KBM-7 (cell line): Measurements from ENCODE around the gene ZNF423.
"Not testable (repeated sequence)": the region's sequence is repeated elsewhere in the genome, so short reads cannot be mapped to it uniquely, and the experiment has no call there.

Experiments
- DNase-seq: peaks from one replicate; pipeline ENCODE4 v3.0.0-alpha.2; 2015
- in situ Hi-C: fragments of 300-500 bp; cut with MboI; formaldehyde crosslinking; loops from 2 replicates; pipeline ENCODE4 v1.14.3; 2020; ENCODE audit warnings: low sequenced_read_pairs, low pct_unique_long_range_greater_than_20kb, mixed read lengths

ZNF423 gene

DNA sequence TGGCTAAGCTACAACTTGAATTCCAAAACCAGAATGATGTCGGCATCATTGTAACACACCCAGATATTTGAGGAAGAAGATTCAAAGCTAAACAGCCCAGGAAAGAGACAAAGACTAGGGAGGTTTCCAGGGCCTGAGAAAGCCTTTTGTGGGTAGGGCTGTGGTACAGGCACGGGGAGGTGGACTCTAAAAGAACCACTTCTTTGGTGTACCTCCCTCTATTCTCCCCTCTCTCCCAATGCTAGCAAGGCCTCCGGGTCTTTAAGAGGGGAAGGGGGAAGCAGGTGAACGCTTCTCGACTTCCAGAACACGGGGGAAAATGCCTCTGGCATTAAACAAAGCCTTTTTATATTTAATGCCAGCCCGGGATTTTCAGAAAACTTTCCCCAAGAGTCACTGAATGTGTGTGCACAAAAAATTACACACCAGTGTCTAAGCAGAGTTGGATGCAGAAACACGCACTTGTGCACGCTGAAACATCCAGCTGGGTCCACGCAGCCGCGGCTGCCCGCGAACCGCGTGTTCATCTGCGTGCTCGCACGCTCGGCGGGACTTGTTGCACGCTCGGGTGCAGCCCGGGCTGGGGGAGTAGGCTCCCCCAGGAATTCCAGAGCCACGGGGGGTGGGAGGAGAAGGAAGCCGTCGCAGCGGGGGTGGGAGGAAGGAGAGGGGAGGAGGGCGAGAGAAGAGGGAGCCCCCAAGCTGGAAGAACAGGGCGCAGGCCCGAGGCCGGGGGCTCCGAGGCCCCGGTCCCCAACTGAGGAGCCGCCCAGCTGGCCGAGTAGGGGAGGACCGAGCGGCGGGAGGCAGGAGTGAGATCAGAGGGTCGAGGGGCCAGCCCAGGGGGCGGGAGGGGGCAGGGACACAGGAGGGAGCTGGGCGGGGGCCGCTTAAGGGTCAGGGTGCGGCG is 20.1 kb upstream of the ZNF423 start:
- no peak for DNase-seq
- in situ Hi-C loops = no loop called here

GRCh38 chr16:49874613-49875237 is 18.8 kb upstream of the ZNF423 start:
- no peak for DNase-seq
- in situ Hi-C loops = no loop called here

DNA sequence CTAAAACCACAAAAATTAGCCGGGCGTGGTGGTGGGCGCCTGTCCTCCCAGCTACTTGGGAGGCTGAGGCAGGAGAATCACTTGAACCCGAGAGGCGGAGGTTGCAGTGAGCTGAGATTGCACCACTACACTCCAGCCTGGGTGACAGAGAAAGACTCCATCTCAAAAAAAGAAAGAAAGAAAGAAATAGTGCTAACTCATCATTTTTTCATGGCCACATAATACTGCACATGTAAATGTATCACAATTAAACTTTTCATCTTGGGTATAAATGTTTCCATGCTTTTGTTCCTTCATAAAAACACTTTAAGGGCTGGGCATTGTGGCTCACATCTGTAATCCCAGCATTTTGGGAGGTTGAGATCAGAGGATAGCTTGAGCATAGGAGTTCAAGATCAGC is 15.9 kb upstream of the ZNF423 start:
- DNase-seq, in situ Hi-C loops: not testable (repeated sequence)

DNA sequence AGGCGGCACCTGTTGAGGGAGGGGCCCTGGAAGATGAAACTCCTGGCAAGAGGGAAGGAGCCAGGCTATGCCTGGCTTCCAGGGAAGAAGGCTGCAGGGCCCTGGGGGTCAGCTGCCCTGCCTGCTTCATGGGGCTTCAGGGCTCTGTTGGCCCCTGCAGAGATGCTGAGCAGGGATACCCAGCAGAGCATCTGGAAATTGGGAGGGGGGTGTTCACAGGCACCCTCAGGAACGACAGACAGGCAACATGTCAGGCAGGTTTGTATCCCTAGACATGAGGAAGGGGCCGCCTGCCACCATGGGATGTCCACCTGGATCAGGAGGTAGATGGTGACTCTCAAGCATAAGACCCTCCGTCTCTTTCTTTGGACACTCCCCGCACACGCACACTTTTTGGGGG is 13.8 kb upstream of the ZNF423 start:
- no peak for DNase-seq
- in situ Hi-C loops = no loop called here

GRCh38 chr16:49867796-49868668 is 12.1 kb upstream of the ZNF423 start:
- in situ Hi-C loops = no loop called here
- no peak for DNase-seq

DNA sequence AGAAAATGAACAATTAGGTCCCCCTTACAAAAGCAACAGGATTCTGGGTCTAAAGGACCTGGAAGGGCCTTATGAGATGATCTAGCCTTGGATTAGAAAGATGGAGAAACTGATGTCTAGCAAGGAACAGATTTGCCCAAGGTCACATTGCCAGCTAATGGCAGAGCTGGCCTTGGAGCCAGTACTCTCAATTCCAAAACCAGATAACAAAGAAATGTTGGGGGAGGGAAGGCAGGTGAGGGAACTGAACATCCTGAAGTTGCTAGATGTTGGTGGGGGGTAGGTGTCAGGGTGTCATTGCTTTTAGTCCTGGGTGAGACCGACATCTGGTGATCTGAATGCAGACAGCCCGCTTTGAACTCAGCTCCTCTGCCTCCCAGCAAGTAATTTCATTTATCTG is 11.3 kb upstream of the ZNF423 start:
- no peak for DNase-seq
- in situ Hi-C loops = no loop called here

GRCh38 chr16:49866595-49867071 is 10.7 kb upstream of the ZNF423 start:
- in situ Hi-C loops = no loop called here
- no peak for DNase-seq

GRCh38 chr16:49862694-49863093 is 6.8 kb upstream of the ZNF423 start:
- DNase-seq = no peak
- in situ Hi-C loops = no loop called here

- no peak for DNase-seq
- in situ Hi-C loops = no loop called here
These were observed 5.4 kb upstream of the ZNF423 start for GRCh38 chr16:49861299-49861698.

- in situ Hi-C loops = no loop called here
- no peak for DNase-seq
These were observed 4.7 kb upstream of the ZNF423 start for GRCh38 chr16:49860593-49860992.

DNA sequence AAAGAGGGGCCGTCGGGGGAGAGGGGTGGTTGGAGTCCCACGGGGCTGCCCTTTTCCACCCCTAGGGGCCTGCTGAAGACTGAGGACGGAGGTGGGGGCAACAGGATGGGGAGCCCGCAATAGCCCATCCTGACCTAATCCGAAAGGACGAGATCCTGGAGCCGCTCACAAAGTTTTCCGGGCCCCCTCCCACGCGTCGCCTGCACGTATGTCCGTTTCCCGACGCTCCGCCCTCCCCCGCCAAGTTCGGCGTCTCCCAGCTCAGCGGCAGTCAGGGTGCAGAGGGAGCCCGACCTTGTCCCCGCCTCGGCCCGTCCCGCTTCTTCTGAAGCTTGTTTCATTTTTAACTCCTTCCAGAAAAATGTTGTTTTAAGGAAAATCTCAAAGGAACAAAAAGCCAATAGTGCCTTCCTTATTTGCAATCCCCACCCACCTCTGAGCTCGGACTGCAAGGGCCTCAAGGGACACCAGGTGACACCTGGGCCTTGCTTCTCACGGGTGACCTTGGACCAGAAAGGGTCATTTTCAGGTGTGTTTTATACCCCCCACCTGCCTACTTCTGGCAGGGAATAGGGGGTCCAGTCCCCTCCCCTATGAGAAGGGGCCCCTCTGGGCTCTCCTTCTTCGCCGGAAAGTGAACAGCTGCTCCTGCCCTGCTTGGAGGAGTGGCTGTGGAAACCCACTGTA is 3.4 kb upstream of the ZNF423 start:
- in situ Hi-C loops = no loop called here
- no peak for DNase-seq

DNA sequence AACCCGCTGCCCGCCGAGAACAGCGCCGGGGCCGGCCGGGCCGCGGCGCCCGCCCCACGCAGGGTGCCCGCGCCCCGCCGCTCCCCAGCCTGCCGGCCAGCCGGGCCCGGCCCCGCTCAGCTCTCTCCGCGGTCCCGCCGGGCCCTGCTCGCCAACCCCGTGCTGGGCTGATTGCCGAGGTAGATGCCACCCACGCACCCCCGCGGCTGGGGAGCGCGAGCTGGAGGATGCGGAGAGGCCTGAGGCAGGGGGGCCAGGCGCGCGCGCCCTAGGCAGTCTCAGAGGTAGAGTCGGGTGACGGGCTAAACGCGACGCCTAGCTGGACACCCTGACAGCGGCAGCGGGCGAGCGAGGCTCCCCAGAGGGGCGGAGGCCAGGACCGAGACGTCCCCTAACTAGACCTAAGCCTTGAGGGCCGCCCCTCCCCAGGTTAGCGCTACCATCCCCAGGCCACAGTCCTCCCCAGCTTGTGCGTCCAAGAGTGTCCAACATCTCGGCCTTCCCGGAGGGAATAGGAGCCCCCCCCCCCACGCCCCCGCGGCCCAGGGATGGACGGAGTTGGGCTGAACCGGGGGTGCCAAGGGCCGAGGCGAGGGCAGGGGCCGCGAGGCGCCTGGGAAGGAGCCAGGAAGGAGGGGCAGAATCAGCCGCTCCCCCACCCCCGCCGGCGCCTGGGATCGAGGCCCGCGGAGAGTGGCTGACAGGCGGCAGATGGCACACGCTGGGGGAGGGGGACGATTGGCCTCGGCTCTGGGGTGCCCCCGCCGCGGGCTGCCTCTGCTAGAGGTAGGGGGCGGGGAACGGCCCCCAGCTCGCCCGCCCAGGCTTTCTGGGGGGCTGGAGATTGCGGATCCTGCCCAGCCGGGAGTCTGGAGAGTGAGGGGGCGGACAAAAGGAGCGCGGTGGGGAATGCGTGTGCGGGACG is 2.5 kb upstream of the ZNF423 start:
- DNase-seq = no peak
- in situ Hi-C loops = no loop called here

DNA sequence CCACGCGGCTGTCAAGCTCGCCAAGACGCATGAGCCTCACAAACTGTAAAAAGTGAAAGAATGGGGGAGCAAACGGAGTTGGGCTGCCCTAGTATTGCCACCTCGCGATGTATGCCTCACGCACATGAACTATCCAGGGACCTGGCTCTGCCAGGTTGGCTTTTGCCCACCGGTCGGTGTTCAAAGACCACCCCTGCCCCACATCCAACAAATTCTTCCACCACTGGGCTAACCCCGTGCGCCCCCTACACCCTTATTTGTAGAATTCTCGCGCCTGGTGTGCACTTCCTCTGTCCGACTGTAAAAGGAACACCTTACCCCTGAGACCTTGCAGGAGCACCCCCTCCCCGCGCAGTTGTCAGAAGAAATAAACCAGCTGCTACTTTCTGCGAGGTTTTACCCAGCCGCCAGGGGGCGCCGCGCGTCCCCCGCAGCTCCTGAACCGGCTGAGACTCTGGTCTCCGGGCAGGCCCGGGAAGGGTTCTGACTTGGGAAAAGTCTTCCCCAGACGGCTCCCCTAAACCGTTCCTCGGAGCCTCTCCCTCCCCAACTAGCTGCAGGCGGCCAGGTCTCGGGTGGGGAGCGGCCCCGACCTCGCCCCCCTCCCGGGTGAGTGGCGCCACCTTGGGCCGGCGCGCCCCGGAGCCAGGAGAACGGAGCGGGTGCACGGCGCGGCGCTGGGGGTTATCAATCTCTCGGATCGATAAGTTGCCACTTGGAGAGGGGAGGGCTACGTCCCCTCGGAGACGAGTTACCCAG is 1.7 kb upstream of the ZNF423 start:
- in situ Hi-C loops = no loop called here
- DNase-seq = peak; percentile 85

DNA sequence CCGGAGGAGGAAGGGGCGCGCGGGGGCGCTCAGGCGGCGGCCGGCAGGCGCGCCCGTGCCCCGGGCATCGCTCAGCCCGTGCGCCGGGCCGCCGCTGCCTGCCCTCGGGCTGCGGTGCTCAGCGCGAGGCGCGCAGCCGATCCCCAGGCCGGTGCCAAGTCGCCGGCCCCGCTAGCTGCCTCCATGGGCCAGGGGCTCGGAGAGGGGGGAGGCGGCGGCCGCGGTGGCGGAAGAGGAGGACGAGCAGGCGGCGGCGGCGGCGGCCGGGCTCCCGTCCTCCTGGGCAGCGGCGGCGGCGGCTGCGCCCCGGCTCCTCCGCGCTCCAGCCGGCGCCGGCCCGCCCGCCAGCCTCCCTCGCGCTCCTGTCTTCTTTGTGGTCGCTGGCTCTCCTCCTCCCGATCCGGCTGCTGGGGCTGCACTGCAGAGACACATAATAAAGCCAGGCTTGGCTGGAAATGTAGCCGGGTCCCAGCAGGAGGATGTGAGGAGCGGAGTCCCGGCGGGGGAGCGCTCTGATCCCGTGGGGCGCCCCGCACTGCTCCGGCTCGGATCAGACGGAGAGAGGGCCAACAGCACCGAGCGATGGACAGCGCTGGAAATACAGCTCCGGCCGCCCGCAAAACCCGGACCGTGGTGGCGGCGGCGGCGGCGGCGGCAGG is 889 bp upstream of the ZNF423 start:
- DNase-seq = peak; percentile 63

DNA sequence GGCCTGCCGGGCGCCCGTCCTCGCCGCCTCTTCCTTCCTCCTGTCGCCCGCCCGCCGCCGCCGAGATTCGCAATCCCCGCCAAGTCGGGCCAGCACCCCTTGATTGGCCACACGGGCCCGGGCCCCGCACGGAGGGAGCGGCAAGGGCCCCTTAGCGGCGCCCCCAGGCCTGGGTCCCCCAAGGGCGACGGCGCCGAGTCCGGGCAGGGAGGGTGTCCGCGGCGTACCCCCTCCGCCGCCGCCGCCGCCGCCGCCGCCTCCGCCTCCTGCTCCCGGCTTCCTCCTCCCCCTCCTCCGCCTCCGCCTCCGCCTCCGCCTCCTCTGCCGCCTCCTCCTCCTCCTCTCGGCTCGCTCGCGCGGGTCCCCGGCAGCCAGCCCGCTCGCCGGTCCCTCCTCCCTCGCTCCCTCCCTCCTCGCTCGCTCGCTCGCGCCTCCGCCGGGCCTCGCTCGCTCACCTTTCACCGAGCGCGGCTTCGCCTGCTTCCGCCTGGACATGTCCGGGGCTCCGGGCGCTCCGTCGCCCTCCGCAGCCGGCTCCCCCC is 561 bp downstream of the ZNF423 start:
- in situ Hi-C loops = no loop called here

More for the DNA sequence above, 889 bp upstream of the ZNF423 start:
- in situ Hi-C loops = no loop called here

DNA sequence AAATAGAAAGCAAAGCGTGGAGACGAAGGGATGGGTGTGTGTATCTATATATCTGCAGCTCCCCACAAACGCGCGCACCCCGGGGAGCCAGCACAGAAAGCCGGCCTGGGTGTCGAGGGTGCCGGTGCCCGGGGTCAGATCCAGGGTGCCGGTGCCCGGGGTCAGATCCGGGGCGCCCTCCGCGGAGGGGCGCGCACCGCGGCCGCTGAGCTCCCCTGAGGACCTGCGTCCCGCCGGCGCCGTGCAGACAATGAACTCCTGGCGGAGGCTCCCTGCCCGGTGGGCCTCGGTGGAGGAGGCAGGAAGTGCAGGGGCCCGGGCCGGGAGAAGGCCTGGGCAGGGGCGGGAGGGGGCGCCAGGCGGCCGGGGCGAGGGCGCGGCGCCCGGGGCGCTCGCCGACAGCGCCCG is 1.1 kb downstream of the ZNF423 start:
- in situ Hi-C loops = no loop called here
- DNase-seq = no peak

More for the DNA sequence above, 561 bp downstream of the ZNF423 start:
- DNase-seq = peak; percentile 77
